Urothelium cell line (cell line): ENCODE measurements around the gene NLK.
"Not testable (repeated sequence)": the region's sequence is repeated elsewhere in the genome, so short reads cannot be mapped to it uniquely, and the experiment has no call there.

ENCODE experiments used
- DNase-seq: peaks from one replicate; pipeline ENCODE4 v3.0.0; 2011; ENCODE audit warnings: low spot score, mixed read lengths
- FAIRE-seq: peaks from 2 replicates; lab custom pipeline; 2011; peaks lifted over from hg19 to GRCh38; lab: Jason Lieb, UNC

The NLK gene

DNA sequence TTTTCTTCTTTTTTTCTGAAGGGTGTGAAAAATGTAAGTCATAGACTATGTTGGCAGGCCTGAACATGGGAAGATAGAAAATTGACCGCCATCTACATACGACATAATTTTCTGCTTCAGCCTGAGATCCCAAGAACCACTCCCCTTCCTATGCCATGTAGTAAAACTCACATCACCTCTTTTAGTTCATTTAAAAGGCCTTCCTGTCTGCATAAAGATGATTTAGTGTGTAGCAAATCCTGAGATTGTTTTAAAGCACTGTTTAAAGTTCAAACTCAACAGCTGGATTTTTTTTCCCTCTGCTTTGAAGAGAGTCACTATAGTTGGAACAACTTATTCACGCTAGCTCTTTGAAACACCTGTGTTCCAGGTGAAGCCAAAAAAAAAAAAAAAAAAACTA is 101.5 kb downstream of the NLK start:
- DNase-seq, result no peak
- FAIRE-seq, result no peak

DNA sequence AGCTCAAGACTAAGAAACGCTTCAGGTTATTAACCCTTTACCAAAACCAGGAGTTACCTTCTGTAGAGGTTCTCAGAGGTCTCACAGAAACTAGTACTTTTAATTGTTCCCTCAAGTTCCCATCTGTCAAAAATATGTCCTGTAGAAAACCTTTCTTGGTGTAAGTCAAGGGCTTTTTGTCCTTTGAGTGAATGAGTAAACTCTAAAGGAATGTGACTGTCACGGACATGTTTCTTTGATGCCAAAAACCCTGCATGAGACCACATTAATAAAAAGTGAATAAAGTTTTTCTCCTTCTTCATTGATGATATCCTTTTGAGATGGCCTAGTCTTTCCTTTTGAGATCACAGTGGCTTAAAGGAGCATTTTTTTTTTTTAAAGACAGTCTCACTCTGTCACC is 102.9 kb downstream of the NLK start:
- FAIRE-seq, result no peak
- peak; percentile 39 for DNase-seq

DNA sequence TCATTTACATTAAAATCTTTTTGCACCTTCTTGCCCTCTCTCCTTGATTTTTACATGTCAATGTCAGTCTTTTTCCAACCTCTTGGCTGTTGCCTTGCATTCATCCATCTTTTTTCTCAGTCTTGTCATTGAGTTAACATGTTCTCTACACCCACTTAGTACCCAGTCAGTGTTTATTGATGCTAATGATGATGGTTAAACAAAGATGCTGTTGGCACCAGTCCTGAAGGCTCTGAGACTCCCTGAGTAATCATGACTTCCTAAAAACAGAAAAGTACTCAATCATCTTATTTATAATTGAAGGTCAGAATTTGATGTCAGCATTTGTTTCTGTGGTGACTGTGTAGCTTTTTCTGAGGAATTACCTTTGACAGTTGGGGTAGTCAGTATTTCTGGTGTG is 104.5 kb downstream of the NLK start:
- DNase-seq (no peak), FAIRE-seq (no peak)

DNA sequence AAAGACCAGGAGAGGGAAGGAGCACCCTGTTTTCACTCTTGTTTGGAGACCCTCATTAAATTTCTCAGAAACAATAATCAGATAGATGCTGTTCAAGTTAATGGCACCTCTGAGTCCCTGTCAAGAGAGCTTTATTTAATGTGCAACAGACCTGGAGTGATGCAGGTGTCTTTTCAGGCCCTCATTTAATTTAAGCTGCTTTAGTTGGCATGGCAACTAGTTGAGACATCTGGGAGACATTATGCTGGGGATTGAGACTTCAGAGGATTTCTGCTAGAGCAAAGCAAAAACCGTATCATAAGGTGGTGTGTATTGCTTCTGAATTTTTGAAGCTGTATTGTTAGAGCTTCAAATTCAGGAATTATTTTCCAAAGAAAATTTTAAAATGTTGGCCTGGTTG is 108.5 kb downstream of the NLK start:
- no peak for FAIRE-seq

DNA sequence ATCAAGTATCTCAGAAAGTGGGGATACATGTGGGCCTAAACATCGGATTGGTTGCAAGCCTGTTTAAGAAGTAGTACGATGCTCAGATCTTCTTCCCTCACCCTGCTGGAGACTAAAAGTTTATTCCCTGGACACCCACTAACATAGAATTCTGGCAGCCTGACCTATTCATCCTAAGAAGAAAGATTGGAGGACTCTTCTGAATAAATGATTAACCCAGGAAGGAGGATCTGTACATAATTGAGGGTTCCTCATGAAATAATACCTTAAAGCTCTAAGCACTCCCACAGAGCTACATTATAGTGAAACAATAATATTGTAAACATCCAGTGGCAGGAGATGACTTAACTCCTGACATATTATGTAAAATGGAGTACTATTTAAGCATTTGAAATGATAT is 111.7 kb downstream of the NLK start:
- FAIRE-seq (no peak), DNase-seq (no peak)

More for the DNA sequence above, 108.5 kb downstream of the NLK start:
- no peak for DNase-seq

DNA sequence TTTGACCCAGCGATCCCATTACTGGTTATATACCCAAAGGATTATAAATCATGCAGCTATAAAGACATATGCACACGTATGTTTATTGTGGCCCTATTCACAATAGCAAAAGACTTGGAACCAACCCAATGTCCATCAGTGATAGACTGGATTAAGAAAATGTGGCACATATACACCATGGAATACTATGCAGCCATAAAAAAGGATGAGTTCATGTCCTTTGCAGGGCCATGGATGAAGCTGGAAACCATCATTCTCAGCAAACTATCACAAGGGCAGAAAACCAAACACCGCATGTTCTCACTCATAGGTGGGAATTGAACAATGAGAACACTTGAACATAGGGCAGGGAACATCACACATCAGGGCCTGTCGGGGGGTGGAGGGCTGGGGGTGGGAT is 112.9 kb downstream of the NLK start:
- not testable (repeated sequence) for DNase-seq, FAIRE-seq

DNA sequence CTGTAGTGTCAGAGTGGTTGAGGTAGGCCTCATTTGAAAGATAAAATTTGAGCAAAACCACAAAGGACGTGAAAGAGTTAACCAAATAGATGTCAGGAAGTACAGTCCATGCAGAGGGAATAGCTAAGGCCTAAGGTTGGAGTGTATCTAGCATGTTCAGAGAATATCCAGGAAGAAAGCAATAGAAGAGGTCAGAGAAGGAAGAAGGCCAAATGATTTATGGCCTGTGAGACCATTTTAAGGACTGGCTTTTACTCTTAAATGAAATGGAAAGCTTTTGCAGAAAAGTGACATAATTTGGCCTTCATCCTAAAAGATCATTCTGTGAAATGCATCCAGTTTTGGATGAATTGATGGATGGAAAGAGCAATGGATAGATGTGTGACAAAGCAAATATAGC is 116.5 kb downstream of the NLK start:
- FAIRE-seq (no peak), DNase-seq (no peak)

DNA sequence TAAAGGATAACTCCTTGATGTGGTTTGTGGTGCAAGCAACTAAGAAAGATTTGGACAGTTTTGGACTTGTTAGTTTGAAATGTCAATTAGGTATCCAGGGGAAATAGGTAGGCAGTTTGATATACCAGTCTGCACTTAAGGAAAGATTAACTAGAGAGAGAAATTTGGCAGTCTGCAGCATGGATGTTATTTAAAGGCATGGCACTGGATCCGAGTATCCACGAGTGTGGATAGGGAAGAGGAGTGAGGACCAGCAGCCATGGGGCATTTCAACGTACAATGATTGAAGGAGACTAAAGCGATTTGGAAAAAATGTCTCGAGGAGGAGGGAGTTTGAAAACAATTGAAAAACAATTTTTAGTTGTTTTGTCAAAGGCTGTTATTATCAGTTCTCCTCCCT is 117.4 kb downstream of the NLK start:
- DNase-seq (no peak), FAIRE-seq (no peak)

DNA sequence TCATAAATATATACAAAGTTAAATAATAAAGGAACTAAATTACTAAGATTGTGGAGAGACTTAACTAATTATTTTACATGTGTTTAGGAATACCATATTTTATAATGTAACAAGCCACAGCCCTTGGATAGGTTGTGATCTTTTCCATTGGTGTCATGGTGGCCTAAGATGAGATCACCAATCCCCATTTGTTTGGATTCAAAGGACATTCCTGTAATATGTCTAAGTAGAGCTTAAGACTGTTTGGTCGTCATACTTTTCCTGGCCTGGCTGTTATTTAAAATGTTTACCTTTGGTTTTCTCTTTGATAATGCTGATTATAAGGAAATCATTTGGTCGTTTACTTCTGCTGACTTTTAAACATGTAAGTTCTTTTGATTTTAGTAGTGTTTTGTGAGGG is 118.1 kb downstream of the NLK start:
- DNase-seq (no peak), FAIRE-seq (no peak)

DNA sequence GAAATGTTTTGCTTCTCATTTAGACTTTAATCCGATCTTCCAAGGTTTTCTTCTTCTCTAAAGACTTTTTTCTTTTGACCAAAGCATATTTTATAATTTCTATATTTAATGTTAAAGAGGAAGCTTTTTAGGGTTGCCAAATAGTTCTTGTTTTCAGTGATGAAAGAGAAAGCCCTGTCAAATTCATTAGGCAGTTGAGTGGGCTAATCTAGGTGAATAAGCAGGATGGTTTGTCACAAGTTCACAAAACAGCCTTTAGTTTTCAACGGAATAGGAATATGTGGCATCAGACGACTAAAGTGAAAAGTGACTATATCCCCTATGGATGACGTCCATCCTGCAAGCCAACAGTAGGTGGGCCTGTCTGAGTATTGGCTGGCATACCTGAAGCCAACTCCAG is 118.8 kb downstream of the NLK start:
- DNase-seq (no peak), FAIRE-seq (no peak)

DNA sequence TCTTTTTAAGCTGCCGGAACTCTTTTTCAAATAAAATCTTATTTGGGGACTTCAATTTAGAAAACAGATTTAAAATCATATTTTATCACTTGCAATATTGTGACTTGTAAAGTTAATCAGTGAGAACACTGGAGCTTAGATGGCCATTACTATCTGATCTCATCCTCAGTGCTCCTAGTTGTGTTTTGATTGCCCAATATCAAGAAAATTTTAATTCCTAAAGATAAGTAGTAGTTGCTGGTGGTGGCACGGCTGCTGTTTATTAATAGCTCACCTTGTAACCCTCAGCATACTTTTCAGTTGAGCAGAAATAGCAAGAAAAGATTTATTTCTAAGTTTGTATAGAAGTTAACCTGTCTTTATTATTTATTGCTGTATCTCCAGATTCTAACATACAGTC is 124.0 kb downstream of the NLK start:
- FAIRE-seq, result no peak
- no peak for DNase-seq

DNA sequence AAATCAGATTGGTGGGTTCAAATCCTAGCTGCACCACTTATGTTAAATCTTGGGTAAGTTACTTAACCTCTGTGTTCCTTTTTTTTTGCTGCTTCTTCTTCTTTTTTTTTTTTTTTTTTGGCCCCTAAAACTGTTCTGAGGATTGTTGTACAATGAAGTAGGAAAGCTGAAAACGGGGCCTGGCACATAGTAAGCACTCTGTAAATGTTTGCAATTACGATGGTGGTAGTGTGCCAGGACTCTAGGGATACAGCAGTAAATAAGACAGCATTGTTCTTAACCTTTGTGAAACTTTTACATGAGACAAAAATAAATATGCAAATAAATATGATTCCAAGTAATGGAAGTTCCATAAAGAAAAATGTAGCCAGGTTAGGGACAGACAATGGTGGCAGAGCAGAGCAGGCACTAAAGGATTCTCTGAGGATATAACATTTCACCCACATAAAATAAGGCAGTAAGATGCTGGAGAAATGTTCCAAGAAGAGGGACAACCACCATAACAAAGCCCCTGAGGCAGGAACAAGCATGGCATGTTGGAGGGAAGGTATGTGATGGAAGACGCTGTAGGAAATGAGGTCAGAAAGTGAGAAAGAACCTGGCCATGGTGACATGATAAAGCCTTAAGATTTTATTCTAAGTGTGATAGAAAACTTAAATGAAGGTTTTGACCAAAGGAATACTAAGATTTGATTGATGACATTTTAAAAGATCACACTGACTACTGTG is 127.3 kb downstream of the NLK start:
- FAIRE-seq (no peak), DNase-seq (no peak)

DNA sequence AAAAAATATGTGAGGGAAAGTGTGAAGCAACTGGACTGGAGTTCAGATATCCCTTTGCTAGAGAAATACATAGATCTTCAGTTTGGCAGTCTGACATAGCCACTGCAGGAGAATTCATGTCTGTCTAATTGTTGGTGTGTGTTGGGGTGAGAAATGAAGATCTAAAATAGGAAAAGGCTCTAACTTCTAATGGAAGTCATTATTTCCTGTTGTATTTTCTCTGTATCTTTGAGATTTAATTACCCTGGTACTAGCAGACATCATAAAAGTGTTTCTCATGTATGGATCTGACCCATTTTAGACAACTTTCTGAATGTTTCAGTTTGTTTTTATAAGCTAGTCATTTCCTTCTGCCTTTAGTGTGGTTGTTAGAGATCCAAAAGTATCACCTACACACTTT is 128.3 kb downstream of the NLK start:
- no peak for FAIRE-seq
- no peak for DNase-seq

DNA sequence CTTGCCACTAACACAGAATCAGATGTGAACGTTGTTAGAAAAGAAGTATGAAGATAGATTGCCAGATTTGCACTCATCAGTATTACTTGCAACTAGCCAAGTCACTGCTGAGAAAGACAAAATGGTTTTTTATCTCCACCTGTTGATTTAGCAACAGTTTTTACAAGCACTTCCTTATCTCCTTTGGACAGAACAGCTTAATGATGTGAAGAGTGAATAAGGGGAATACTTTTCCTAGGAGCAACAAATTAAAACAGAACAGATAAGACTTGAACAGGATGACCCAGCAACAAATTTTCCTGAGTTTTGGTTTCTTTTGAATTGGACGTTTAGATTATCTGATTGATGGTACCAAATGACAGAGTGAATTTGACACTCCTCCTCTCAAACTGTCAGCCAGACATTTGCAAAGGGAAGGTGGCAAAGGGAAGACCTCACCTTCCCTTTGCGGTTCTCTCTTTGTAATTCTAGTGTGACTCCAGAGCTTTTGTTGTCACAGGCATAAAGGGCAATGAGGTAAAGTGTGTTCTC is 130.6 kb downstream of the NLK start:
- FAIRE-seq (no peak), DNase-seq (no peak)

DNA sequence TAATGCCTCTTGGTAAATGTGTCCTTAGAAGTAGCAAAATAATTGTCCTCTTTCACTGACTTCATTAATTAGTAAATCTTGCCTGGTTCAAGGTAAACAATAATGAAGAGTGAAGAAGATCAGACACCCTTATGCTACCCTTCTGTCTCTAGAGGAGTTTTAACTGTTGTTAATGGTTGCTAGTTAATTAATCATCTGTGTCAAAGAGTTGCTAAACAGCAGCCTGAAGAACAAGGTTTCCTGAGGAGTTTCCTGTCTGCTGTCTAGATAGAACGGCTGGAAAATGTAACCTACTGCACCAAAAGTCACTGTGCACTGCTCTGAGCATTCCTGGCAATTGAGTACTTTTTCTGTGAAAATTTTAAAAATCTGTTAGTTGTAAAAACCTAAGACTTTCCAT is 131.3 kb downstream of the NLK start:
- FAIRE-seq, result no peak

DNA sequence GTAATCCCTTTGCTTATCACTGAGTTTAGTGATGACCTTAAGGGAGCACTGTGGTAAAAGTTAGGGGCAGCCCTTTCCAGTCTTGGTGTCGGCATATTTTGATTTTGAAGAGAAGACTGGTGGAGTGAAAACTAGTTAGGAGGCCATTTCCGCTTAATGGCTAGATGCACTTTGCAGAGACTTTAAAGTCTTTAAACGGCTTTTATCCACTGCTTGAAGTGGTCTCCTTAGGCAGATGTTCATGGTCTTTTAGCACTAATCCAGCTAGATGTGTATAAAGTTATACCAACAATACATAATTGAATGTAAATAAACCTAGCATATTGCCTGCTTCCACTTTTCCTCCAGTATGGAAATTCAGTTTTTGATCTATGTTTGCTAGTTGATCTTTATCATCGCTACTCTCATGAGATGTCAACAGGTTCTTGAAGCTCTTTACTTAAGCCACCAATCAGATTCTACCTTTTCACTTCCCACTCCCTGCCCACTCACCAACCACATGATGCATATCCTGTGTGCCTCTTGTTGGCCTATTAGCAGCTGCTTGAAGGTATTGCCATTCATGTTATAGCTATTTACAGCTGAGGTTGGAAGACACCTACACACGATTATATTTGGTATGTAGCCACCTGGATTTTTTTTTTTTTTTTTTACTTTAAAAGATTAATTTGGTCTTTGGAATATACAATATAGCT is 132.0 kb downstream of the NLK start:
- DNase-seq (no peak), FAIRE-seq (no peak)

More for the DNA sequence above, 131.3 kb downstream of the NLK start:
- no peak for DNase-seq

DNA sequence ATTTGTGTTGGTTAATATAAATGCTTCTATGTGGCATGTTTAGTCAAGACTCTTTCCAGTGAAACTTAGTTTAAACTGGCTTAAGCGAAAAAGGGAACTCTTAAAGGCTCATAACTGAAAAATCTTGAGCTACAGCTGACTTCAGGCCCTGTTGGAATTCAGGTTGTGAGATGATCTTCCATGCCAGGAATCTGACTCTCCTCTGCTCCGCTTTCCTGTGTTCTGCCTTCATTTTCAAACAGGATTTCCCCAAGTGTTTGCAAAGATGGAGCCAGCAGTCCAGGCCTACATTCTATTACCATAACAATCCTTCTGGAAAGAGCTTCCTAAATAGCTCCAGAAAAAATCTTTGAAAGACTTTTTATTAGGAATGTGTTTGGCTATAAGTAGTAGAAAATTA is 134.9 kb downstream of the NLK start:
- DNase-seq (no peak), FAIRE-seq (no peak)

DNA sequence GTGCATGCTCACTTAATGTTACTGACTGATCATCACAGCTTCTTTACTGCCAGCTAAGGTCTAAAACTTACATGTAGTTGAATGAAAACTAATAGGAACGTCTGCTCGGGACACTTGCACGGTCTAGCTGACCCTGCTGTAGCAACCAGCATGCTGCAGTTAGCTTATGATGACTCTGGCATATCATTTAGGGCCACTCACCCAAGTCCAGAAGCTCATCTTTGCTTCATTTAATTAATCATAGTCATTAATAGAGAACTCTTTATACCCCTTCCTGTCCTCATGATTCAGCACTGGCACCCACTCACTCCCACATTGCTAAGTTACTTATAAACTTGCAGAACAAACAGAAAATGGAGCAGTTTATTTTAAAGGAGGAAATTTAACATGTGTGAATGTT is 136.3 kb downstream of the NLK start:
- FAIRE-seq, result no peak
- DNase-seq, result no peak

DNA sequence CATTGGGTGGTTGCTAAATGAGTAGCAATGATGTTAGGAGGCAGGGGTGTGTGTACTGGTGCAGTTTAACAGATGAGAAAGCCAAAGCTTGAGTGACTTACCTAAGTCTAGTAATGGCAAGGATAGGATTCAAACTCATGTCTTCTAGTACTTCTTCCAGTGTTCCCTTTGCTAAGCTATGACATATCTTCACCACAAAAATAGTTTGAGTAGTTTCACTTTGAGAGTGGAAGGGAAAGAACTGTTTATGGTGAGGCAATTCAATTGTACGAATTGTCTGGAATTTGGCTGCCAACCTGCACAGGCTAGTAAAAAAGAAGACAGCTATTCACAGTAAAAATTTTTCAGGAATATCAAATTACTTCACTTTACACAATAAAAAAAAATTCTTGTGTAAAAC is 138.0 kb downstream of the NLK start:
- DNase-seq, result no peak
- peak; percentile 5 for FAIRE-seq

DNA sequence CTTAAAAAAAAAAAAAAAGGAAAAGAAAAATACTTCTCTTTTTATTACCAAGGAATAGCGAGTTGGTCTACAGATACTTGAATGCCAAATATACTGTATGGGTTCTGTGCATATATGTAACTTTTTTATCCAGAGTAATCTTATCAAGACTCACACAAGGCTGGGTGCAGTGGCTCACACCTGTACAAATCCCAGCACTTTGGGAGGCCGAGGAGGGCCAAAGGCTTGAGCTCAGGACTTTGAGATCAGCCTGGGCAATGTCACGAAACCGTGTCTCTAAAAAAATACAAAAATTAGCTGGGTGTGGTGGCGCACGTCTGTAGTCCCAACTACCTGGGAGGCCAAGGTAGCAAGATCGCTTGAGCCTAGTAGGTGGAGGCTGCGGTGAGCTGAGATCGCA is 139.1 kb downstream of the NLK start:
- FAIRE-seq, result no peak

DNA sequence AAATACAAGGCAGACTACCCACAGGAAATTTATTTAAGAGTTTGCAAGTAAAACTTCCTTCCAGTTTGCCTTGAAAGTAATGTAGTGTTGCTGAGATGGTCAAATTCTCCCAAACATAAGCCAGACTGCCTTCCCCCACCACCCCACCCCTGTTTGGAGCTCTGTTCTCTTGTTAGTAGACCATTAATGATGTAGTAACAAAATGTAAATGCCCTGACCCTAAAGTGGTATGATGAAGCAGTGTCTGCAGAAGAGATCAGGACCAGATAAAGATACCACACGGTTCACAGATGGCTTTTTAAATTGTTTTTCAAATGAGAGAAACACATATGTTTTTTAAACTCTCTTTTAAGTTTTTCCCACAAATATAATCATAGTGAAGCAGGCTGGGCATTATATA is 140.1 kb downstream of the NLK start:
- DNase-seq (no peak), FAIRE-seq (no peak)

More for the DNA sequence above, 139.1 kb downstream of the NLK start:
- no peak for DNase-seq

DNA sequence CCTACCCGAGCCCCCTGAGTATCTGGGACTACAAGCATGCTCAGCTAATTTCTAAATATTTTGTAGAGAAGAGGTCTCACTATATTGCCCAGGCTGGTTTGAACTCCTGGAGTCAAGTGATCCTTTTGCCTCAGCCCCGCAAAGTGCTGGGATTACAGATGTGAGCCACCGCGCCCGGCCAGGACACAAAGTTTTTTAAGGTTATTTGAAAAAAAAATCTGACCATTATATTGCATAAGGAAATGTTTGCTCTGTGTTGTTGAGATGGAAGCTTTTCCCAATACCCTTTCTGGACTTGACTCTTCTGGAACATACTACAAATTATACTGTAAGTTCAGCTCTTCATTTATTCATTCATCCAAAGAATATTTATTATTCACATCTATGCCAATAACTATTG is 143.2 kb downstream of the NLK start:
- DNase-seq (no peak), FAIRE-seq (no peak)
